ENCODE measurements around the gene SMARCC2.

GRCh38 chr12:56154246-56154771 is 35.0 kb downstream of the SMARCC2 start:
- TF ChIP-seq CTCF (IDR thresholded peaks at IDR 0.05; ENCODE audit: low read length): no peak
- TF ChIP-seq EZH2 (optimal IDR thresholded peaks at IDR 0.05; ENCODE audit: low read depth, low read length): no peak

Data from MM.1S (cell line).